Right lobe of liver (tissue), 6 donors: Measurements from ENCODE around the gene CORO2B. TPM values are rescaled to one million over a fixed set of nuclear protein-coding genes. Genes with fewer than 3 reads are reported as not detected.

Source experiments
- ATAC-seq, 4 donors: fragments of 200-7000 bp; cut with Tn5 transposase; one replicate each; pipeline ENCODE4 v1.9.1; 2020; ENCODE audit warnings: mild to moderate bottlenecking in 4 of 4, moderate library complexity in 4 of 4
- DNase-seq, 3 donors: peaks; one replicate each; pipeline ENCODE4 v3.0.0-alpha.2; 2020
- H3K27ac ChIP-seq, 3 donors: fragments of 200-600 bp; one replicate each; pipeline ENCODE4 v1.8.0; 2022
- H3K27me3 ChIP-seq, 2 donors: fragments of 200-600 bp; one replicate each; pipeline ENCODE4 v1.8.0; 2022
- H3K36me3 ChIP-seq, 4 donors: fragments of 200-600 bp; sonication (generic) in 1 of 4; one replicate each; pipeline versions ENCODE4 v1.5.1 to v1.8.0; 2017 to 2022; ENCODE audit warnings: control low read depth in 1 of 4
- H3K4me1 ChIP-seq, 4 donors: fragments of 200-600 bp; sonication (generic) in 1 of 4; one replicate each; pipeline versions ENCODE4 v1.5.1 to v1.8.0; 2017 to 2022; ENCODE audit warnings: control low read depth in 1 of 4
- H3K4me3 ChIP-seq, 3 donors: fragments of 200-600 bp; one replicate each; pipeline ENCODE4 v1.8.0; 2022
- H3K9me3 ChIP-seq, 4 donors: fragments of 200-600 bp; sonication (generic) in 1 of 4; one replicate each; pipeline versions ENCODE4 v1.5.1 to v1.8.0; 2017 to 2022; ENCODE audit warnings: control low read depth in 1 of 4
- POLR2A ChIP-seq: fragments of 450-650 bp; IDR thresholded peaks from one replicate; pipeline ENCODE4 v1.6.1; 2017; ENCODE audit warnings: antibody characterized with exemption, mild to moderate bottlenecking
- WGBS: methylation state at CpG from one replicate; pipeline ENCODE4 v1.1.6; 2018; ENCODE audit warnings: low coverage, low lambda C conversion rate; ENCODE audit not compliant: insufficient coverage; ENCODE audit errors: missing lambda C conversion rate; 5-methylcytosine and 5-hydroxymethylcytosine counted together
- intact Hi-C, 2 donors: fragments of 100-400 bp; cut with DNase I; formaldehyde crosslinking; loops; one replicate each; pipeline versions ENCODE4 v1.11.2 to v1.14.1; 2022
- total RNA-seq, 6 experiments: library from RNA; depleted of rRNA in 2 of 6; stranded (reverse); fragments of >200 nt in 2 of 6; fragmentation: NEBNext Ultra II Directional in 3 of 6; extraction: Animal tissue kit (Norgen Biotek cat#: 25700) in 3 of 6; gene quantifications; one replicate each; pipeline versions ENCODE4 v1.1.0 to v1.2.4, GENCODE V29; 2016 to 2023
- TF ChIP-seq, protein P1 (sequence below), 4 donors: fragments of 200-600 bp in 3 of 4; fragments of 450-650 bp in 1 of 4; IDR thresholded peaks; one replicate each; pipeline versions ENCODE4 v1.5.1 to v1.8.0; 2016 to 2022; ENCODE audit warnings: antibody characterized with exemption in 4 of 4, mild to moderate bottlenecking in 2 of 4
- donor health status: DM: no; HTN: yes; CAD: no.
- donor health status: DM: no; HTN: no; CAD: no.
- donor health status: DM: no; HTN: no; CAD: no.
- donor health status: DM: no; HTN: yes; CAD: no.
- donor health status: DM: no; HTN: yes; CAD: no.

The CORO2B gene
- total RNA-seq, 6 experiments from 2014 or later = 0.18 to 0.68 (median 0.41) TPM

GRCh38 chr15:68733666-68734065, 154.9 kb downstream of the CORO2B start:
- ATAC-seq (no peak), DNase-seq (peak in 1 of 3 donors; percentile 24)
- intact Hi-C loops = no loop called here
- no peak for TF ChIP-seq POLR2A
- TF ChIP-seq, protein P1, sequence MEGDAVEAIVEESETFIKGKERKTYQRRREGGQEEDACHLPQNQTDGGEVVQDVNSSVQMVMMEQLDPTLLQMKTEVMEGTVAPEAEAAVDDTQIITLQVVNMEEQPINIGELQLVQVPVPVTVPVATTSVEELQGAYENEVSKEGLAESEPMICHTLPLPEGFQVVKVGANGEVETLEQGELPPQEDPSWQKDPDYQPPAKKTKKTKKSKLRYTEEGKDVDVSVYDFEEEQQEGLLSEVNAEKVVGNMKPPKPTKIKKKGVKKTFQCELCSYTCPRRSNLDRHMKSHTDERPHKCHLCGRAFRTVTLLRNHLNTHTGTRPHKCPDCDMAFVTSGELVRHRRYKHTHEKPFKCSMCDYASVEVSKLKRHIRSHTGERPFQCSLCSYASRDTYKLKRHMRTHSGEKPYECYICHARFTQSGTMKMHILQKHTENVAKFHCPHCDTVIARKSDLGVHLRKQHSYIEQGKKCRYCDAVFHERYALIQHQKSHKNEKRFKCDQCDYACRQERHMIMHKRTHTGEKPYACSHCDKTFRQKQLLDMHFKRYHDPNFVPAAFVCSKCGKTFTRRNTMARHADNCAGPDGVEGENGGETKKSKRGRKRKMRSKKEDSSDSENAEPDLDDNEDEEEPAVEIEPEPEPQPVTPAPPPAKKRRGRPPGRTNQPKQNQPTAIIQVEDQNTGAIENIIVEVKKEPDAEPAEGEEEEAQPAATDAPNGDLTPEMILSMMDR (IDR thresholded peaks at IDR 0.05) = no peak
- no peaks in the 10 kb centered on the region for H3K9me3 ChIP-seq
- no peaks in the 10 kb centered on the region for H3K36me3 ChIP-seq
- H3K27ac ChIP-seq = no peak overlapping the region
- WGBS = 24% methylated on average over 4 of the region's 6 CpGs
- H3K4me1 ChIP-seq = no peaks in the 10 kb centered on the region
- no peaks in the 10 kb centered on the region for H3K27me3 ChIP-seq
- no peak overlapping the region for H3K4me3 ChIP-seq

DNA sequence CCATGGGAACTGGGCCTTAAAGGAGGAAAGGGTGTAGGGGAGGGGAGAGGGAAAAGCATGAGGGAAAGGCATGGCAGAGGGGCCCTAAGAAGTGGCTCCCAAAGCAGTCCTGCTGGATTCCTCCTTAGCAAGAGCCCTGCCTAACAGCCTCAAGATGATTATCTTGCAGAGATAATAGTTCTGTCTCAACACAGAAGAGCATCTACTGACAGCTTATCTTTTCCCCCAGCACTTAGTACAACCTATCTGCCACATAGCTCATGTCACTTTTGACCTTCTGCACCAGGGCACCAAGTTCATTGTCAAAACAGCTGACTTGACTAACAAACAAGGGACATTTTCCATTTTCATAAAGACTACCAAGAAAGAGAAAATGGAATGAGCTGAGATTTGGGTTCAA, 155.6 kb downstream of the CORO2B start:
- Histone ChIP-seq H3K9me3 (no peaks in the 10 kb centered on the region), H3K27ac (no peak overlapping the region), H3K4me1 (no peaks in the 10 kb centered on the region), H3K36me3 (no peaks in the 10 kb centered on the region), H3K27me3 (no peaks in the 10 kb centered on the region), H3K4me3 (no peak overlapping the region)
- DNase-seq (peak in 1 of 3 donors; percentile 28), ATAC-seq (no peak)
- TF ChIP-seq, protein P1 (IDR thresholded peaks at IDR 0.05) = no peak
- TF ChIP-seq POLR2A = no peak
- intact Hi-C loops = no loop called here

- Histone ChIP-seq H3K36me3 (no peaks in the 10 kb centered on the region), H3K27me3 (no peaks in the 10 kb centered on the region), H3K9me3 (no peaks in the 10 kb centered on the region), H3K4me1 (no peaks in the 10 kb centered on the region), H3K4me3 (no peak overlapping the region), H3K27ac (no peak overlapping the region)
- ATAC-seq = no peak
- intact Hi-C loops = no loop called here
- DNase-seq = no peak
- TF ChIP-seq, protein P1 (IDR thresholded peaks at IDR 0.05) = no peak
- TF ChIP-seq POLR2A = no peak
Observed at GRCh38 chr15:68734881-68735280, 156.1 kb downstream of the CORO2B start.

GRCh38 chr15:68735610-68736009, 156.8 kb downstream of the CORO2B start:
- TF ChIP-seq POLR2A = no peak
- TF ChIP-seq, protein P1 (IDR thresholded peaks at IDR 0.05) = no peak
- H3K36me3 ChIP-seq = no peaks in the 10 kb centered on the region
- no peak overlapping the region for H3K4me3 ChIP-seq
- H3K27me3 ChIP-seq = no peaks in the 10 kb centered on the region
- intact Hi-C loops = no loop called here
- no peaks in the 10 kb centered on the region for H3K4me1 ChIP-seq
- no peak for DNase-seq
- ATAC-seq = no peak
- no peak overlapping the region for H3K27ac ChIP-seq
- no peaks in the 10 kb centered on the region for H3K9me3 ChIP-seq

DNA sequence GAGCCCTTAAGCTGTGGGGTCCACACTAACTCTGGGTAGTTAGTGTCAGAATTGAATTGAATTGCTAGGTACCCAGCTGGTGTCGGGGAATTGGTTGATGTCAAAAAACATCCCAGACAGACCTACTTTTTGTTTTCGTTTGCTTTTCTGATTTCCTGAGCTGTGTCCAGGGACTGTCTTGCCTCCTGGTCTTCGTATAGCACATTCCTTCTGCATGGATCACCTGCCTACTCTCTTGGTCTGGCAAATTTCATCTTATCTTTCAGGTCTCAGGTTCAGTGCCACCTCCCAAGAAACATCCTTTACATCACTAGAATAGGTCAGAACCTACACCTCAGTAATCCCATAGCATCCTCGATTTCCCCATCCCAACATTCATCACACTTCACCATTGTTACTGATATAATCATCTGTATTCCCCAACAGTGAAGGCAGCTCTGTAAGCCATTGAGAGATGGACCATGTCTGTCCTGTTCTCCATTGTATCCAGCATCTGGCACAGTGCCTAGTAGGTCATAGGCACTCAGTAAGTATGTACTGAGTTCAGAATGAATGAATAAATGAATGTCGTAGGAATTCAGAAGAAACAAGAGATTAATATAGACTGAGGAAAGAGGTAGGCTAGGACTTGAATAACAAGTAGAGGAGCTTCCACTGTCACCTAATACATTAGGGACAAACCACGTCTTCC, 160.7 kb downstream of the CORO2B start:
- no peak for ATAC-seq
- Histone ChIP-seq H3K4me3 (no peak overlapping the region), H3K36me3 (no peaks in the 10 kb centered on the region), H3K4me1 (peaks cover 0 to 3% (median 0%) of the 10 kb centered on the region in 4 donors), H3K9me3 (peaks cover 0 to under 1% (median 0%) of the 10 kb centered on the region in 4 donors), H3K27me3 (no peaks in the 10 kb centered on the region), H3K27ac (no peak overlapping the region)
- 61% methylated on average over 5 of the region's 6 CpGs for WGBS
- TF ChIP-seq POLR2A = no peak
- TF ChIP-seq, protein P1 (IDR thresholded peaks at IDR 0.05) = no peak
- no peak for DNase-seq
- intact Hi-C loops = no loop called here
